ENCODE data around the gene KMT2E.
"Not testable (repeated sequence)": the region's sequence is repeated elsewhere in the genome, so short reads cannot be mapped to it uniquely, and the experiment has no call there.

Gene KMT2E

GRCh38 chr7:104973227-104973626, 40.8 kb upstream of the KMT2E start:
- H3K36me3 ChIP-seq (ENCODE audit: control insufficient read depth, insufficient read depth, low read length), result no peaks in the 10 kb centered on the region
- no peak overlapping the region for H3K4me2 ChIP-seq (ENCODE audit: low read length)
- no peaks in the 10 kb centered on the region for H3K4me1 ChIP-seq
- no peaks in the 10 kb centered on the region for H3K27me3 ChIP-seq (ENCODE audit: control insufficient read depth, insufficient read depth, low read length)
- H3K27ac ChIP-seq, result peak overlapping the region; percentile 71
- no peaks in the 10 kb centered on the region for H3K9me3 ChIP-seq (ENCODE audit: control insufficient read depth, low read length)
- H3K9ac ChIP-seq, result no peak overlapping the region
- H3K79me2 ChIP-seq, result peaks cover 21% of the 10 kb centered on the region
- no peak overlapping the region for H3K4me3 ChIP-seq (ENCODE audit: low read depth, low read length)
- no peak overlapping the region for H2AFZ ChIP-seq
- TF ChIP-seq CTCF (IDR thresholded peaks at IDR 0.05), result no peak

- Histone ChIP-seq H2AFZ (no peak overlapping the region), H3K9ac (no peak overlapping the region), H3K9me3 (ENCODE audit: control insufficient read depth, low read length) (no peaks in the 10 kb centered on the region), H3K79me2 (peaks cover 21% of the 10 kb centered on the region), H3K4me2 (ENCODE audit: low read length) (no peak overlapping the region), H3K4me1 (no peaks in the 10 kb centered on the region), H3K27ac (peak overlapping the region; percentile 71), H3K36me3 (ENCODE audit: control insufficient read depth, insufficient read depth, low read length) (no peaks in the 10 kb centered on the region), H3K27me3 (ENCODE audit: control insufficient read depth, insufficient read depth, low read length) (no peaks in the 10 kb centered on the region), H3K4me3 (ENCODE audit: low read depth, low read length) (no peak overlapping the region)
- TF ChIP-seq CTCF (IDR thresholded peaks at IDR 0.05), result no peak
Measured at GRCh38 chr7:104973909-104974415, 40.0 kb upstream of the KMT2E start.

GRCh38 chr7:104975553-104975952, 38.5 kb upstream of the KMT2E start:
- H3K4me1 ChIP-seq; H3K27ac ChIP-seq; H3K9me3 ChIP-seq (ENCODE audit: control insufficient read depth, low read length); H3K9ac ChIP-seq; H3K27me3 ChIP-seq (ENCODE audit: control insufficient read depth, insufficient read depth, low read length); H3K4me3 ChIP-seq (ENCODE audit: low read depth, low read length); H3K36me3 ChIP-seq (ENCODE audit: control insufficient read depth, insufficient read depth, low read length); H2AFZ ChIP-seq; H3K4me2 ChIP-seq (ENCODE audit: low read length): not testable (repeated sequence)
- peaks cover 19% of the 10 kb centered on the region for H3K79me2 ChIP-seq

GRCh38 chr7:104976966-104977636, 36.9 kb upstream of the KMT2E start:
- H3K27me3 ChIP-seq (ENCODE audit: control insufficient read depth, insufficient read depth, low read length), result no peaks in the 10 kb centered on the region
- H3K36me3 ChIP-seq (ENCODE audit: control insufficient read depth, insufficient read depth, low read length), result no peaks in the 10 kb centered on the region
- H3K27ac ChIP-seq, result no peak overlapping the region
- H3K9me3 ChIP-seq (ENCODE audit: control insufficient read depth, low read length), result no peaks in the 10 kb centered on the region
- no peak overlapping the region for H3K4me2 ChIP-seq (ENCODE audit: low read length)
- no peak overlapping the region for H3K4me3 ChIP-seq (ENCODE audit: low read depth, low read length)
- no peak for TF ChIP-seq CTCF (IDR thresholded peaks at IDR 0.05)
- H3K9ac ChIP-seq, result no peak overlapping the region
- peaks cover 18% of the 10 kb centered on the region for H3K79me2 ChIP-seq
- no peak overlapping the region for H2AFZ ChIP-seq
- H3K4me1 ChIP-seq, result no peaks in the 10 kb centered on the region

- peak overlapping the region; percentile 13 for H3K4me2 ChIP-seq (ENCODE audit: low read length)
- H3K79me2 ChIP-seq, result peaks cover 13% of the 10 kb centered on the region
- no peaks in the 10 kb centered on the region for H3K27me3 ChIP-seq (ENCODE audit: control insufficient read depth, insufficient read depth, low read length)
- H3K9me3 ChIP-seq (ENCODE audit: control insufficient read depth, low read length), result no peaks in the 10 kb centered on the region
- H2AFZ ChIP-seq, result no peak overlapping the region
- H3K4me3 ChIP-seq (ENCODE audit: low read depth, low read length), result no peak overlapping the region
- H3K36me3 ChIP-seq (ENCODE audit: control insufficient read depth, insufficient read depth, low read length), result no peaks in the 10 kb centered on the region
- H3K9ac ChIP-seq, result no peak overlapping the region
- peaks cover 6% of the 10 kb centered on the region for H3K4me1 ChIP-seq
- peak overlapping the region; percentile 13 for H3K27ac ChIP-seq
- TF ChIP-seq CTCF (IDR thresholded peaks at IDR 0.05), result no peak
Measured at GRCh38 chr7:104978460-104978859, 35.5 kb upstream of the KMT2E start.
